ENCODE results near the gene PDGFRA.

DNA sequence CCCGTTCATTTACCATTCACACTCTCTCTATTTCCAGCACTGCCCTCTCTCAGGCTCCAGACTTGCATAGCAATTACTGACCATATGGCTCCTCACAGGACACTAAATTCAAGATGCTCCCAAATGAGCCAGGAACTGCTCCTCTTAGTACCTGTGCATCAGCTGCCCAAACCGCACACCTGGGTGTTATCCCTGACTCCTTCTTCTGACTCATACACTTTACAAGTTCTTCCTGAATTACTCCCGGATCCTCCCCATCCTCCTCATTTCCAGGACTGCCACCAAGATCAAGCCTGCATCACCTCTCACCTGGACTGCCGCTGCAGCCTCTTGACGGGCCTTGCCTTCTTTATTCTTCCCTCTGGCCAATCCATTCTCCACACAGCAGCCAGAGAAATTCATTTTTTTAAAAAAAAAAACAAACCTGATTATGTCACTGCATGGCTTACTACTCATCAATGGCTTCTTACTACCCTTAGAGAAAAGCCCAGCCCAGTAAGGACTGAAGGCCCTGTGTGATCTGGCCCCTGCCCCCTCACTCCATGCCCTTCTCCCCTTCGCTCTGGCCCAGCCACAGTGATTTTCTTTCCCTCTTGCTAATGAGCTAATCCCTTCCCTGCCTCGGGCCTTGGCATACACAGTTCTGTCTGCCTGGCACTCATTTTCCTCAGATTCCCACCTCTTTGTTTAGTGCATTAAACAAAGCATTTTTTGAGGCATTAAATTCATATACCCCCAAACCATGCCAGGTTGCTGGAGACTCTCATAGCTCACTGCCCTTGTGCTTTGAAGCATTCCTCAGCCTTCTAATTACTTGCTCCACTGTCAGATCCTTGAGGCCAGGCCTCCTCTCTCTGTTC lies 92.0 kb downstream of the PDGFRA start:
- TF ChIP-seq, protein P1, sequence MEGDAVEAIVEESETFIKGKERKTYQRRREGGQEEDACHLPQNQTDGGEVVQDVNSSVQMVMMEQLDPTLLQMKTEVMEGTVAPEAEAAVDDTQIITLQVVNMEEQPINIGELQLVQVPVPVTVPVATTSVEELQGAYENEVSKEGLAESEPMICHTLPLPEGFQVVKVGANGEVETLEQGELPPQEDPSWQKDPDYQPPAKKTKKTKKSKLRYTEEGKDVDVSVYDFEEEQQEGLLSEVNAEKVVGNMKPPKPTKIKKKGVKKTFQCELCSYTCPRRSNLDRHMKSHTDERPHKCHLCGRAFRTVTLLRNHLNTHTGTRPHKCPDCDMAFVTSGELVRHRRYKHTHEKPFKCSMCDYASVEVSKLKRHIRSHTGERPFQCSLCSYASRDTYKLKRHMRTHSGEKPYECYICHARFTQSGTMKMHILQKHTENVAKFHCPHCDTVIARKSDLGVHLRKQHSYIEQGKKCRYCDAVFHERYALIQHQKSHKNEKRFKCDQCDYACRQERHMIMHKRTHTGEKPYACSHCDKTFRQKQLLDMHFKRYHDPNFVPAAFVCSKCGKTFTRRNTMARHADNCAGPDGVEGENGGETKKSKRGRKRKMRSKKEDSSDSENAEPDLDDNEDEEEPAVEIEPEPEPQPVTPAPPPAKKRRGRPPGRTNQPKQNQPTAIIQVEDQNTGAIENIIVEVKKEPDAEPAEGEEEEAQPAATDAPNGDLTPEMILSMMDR (IDR thresholded peaks at IDR 0.05; ENCODE audit: low read depth, low read length, missing input control): no peak
- TF ChIP-seq, protein P2, sequence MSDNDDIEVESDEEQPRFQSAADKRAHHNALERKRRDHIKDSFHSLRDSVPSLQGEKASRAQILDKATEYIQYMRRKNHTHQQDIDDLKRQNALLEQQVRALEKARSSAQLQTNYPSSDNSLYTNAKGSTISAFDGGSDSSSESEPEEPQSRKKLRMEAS (IDR thresholded peaks at IDR 0.05): no peak
- TF ChIP-seq, protein P3, sequence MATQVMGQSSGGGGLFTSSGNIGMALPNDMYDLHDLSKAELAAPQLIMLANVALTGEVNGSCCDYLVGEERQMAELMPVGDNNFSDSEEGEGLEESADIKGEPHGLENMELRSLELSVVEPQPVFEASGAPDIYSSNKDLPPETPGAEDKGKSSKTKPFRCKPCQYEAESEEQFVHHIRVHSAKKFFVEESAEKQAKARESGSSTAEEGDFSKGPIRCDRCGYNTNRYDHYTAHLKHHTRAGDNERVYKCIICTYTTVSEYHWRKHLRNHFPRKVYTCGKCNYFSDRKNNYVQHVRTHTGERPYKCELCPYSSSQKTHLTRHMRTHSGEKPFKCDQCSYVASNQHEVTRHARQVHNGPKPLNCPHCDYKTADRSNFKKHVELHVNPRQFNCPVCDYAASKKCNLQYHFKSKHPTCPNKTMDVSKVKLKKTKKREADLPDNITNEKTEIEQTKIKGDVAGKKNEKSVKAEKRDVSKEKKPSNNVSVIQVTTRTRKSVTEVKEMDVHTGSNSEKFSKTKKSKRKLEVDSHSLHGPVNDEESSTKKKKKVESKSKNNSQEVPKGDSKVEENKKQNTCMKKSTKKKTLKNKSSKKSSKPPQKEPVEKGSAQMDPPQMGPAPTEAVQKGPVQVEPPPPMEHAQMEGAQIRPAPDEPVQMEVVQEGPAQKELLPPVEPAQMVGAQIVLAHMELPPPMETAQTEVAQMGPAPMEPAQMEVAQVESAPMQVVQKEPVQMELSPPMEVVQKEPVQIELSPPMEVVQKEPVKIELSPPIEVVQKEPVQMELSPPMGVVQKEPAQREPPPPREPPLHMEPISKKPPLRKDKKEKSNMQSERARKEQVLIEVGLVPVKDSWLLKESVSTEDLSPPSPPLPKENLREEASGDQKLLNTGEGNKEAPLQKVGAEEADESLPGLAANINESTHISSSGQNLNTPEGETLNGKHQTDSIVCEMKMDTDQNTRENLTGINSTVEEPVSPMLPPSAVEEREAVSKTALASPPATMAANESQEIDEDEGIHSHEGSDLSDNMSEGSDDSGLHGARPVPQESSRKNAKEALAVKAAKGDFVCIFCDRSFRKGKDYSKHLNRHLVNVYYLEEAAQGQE (IDR thresholded peaks at IDR 0.05): no peak

All from liver (tissue), 2 donors.